H1 (cell line): ENCODE results near the gene RRP12. TPM values are rescaled to one million over a fixed set of nuclear protein-coding genes. Genes with fewer than 3 reads are reported as not detected.
A peak's percentile ranks its signal among the peaks of the same experiment; 100 is the strongest.

Experiments used
- CTCF ChIA-PET: fragments of 300-600 bp; sonication (Branson Sonifier 250); formaldehyde crosslinking; loops from one replicate; lab custom pipeline; 2021; ENCODE audit not compliant: partially characterized antibody; lab: Charles Lee
- POLR2A ChIA-PET: fragments of 300-600 bp; sonication (Branson Sonifier 250); formaldehyde crosslinking; loops from one replicate; lab custom pipeline; 2021; ENCODE audit warnings: inconsistent platforms; ENCODE audit not compliant: partially characterized antibody; lab: Charles Lee
- DNase-seq, 2 experiments: peaks; one replicate each; pipeline versions ENCODE4 v3.0.0 to v3.0.0-alpha.2; 2010 to 2022; ENCODE audit warnings: low spot score in 2 of 2, low read depth in 1 of 2, mixed read lengths in 1 of 2
- FAIRE-seq: peaks from 2 replicates; lab custom pipeline; 2011; peaks lifted over from hg19 to GRCh38; lab: Jason Lieb, UNC
- H2AFZ ChIP-seq: 2 replicates; pipeline ENCODE4 v1.8.1; 2012; ENCODE audit warnings: low read length, inconsistent platforms
- H2AK5ac ChIP-seq: 2 replicates; pipeline ENCODE4 v1.6.1; 2013; ENCODE audit warnings: low read depth, low read length
- H2BK120ac ChIP-seq: replicated peaks from 2 replicates; pipeline ENCODE3; 2013; ENCODE audit warnings: low read depth, low read length, inconsistent platforms
- H2BK12ac ChIP-seq: 2 replicates; pipeline ENCODE4 v1.6.1; 2013; ENCODE audit warnings: low read depth, low read length
- H2BK15ac ChIP-seq: 2 replicates; pipeline ENCODE4 v1.6.1; 2013; ENCODE audit warnings: low read length
- H2BK20ac ChIP-seq: 2 replicates; pipeline ENCODE4 v1.6.1; 2013; ENCODE audit warnings: low read length
- H2BK5ac ChIP-seq: 2 replicates; pipeline ENCODE4 v1.6.1; 2013; ENCODE audit warnings: low read depth, low read length
- H3K14ac ChIP-seq: 2 replicates; pipeline ENCODE4 v1.6.1; 2013; ENCODE audit warnings: inconsistent platforms; ENCODE audit not compliant: insufficient read length
- H3K18ac ChIP-seq: 2 replicates; pipeline ENCODE4 v1.6.1; 2013; ENCODE audit warnings: low read length; ENCODE audit errors: extremely low read depth
- H3K23ac ChIP-seq: 2 replicates; pipeline ENCODE4 v1.6.1; 2013; ENCODE audit warnings: inconsistent platforms; ENCODE audit not compliant: insufficient read length
- H3K23me2 ChIP-seq: 2 replicates; pipeline ENCODE4 v1.6.1; 2013; ENCODE audit warnings: low read depth, low read length
- H3K27ac ChIP-seq: 2 replicates; pipeline ENCODE4 v1.6.1; 2011; ENCODE audit warnings: low read depth, low read length, inconsistent platforms
- H3K27me3 ChIP-seq, 4 experiments: replicated peaks in 1 of 4; 1 replicate in 1 of 4; 2 replicates in 3 of 4; pipeline versions ENCODE4 v1.6.1 to v1.8.1; 2011 to 2013; ENCODE audit warnings: low read length in 3 of 4, mild to moderate bottlenecking in 3 of 4, inconsistent platforms in 2 of 4, mixed read lengths in 2 of 4, moderate library complexity in 1 of 4; ENCODE audit not compliant: control insufficient read depth in 3 of 4, insufficient read depth in 3 of 4; ENCODE audit errors: extremely low read depth in 1 of 4
- H3K36me3 ChIP-seq, 4 experiments: 2 replicates each; pipeline versions ENCODE4 v1.6.1 to v1.8.1; 2011 to 2013; ENCODE audit warnings: mild to moderate bottlenecking in 4 of 4, low read length in 3 of 4, moderate library complexity in 2 of 4, control low read depth in 1 of 4, inconsistent platforms in 1 of 4; ENCODE audit not compliant: insufficient read depth in 4 of 4, control insufficient read depth in 2 of 4
- H3K4ac ChIP-seq: replicated peaks from 2 replicates; pipeline ENCODE3; 2013; ENCODE audit warnings: low read length, low read depth, mixed read lengths, inconsistent platforms; ENCODE audit not compliant: insufficient read length
- H3K4me1 ChIP-seq, 4 experiments: replicated peaks in 1 of 4; 1 replicate in 1 of 4; 2 replicates in 3 of 4; pipeline versions ENCODE4 v1.6.1 to v1.8.1; 2011 to 2013; ENCODE audit warnings: low read length in 3 of 4, inconsistent platforms in 2 of 4, mixed read lengths in 1 of 4; ENCODE audit not compliant: insufficient read depth in 4 of 4, control insufficient read depth in 3 of 4
- H3K4me2 ChIP-seq, 2 experiments: 2 replicates each; pipeline versions ENCODE4 v1.6.1 to v1.8.1; 2011 to 2013; ENCODE audit warnings: low read depth in 2 of 2, low read length in 2 of 2, control low read depth in 1 of 2, inconsistent platforms in 1 of 2, mild to moderate bottlenecking in 1 of 2; ENCODE audit not compliant: insufficient read depth in 1 of 2
- H3K4me3 ChIP-seq, 4 experiments: fragments of 200-600, 300-600 bp in 1 of 4; sonication (generic), shearing (Covaris generic), sonication (Bioruptor Twin) in 1 of 4; 2 replicates each; pipeline versions ENCODE4 v1.5.1 to v1.8.1; 2011 to 2016; ENCODE audit warnings: low read length in 4 of 4, low read depth in 3 of 4, control low read depth in 2 of 4, inconsistent platforms in 2 of 4, mild to moderate bottlenecking in 2 of 4, mixed read lengths in 1 of 4, moderate library complexity in 1 of 4; ENCODE audit not compliant: insufficient read depth in 2 of 4; ENCODE audit errors: extremely low read depth in 1 of 4
- H3K56ac ChIP-seq: replicated peaks from 2 replicates; pipeline ENCODE3; 2013; ENCODE audit warnings: low read depth, mild to moderate bottlenecking, mixed read lengths, low read length, inconsistent platforms; ENCODE audit not compliant: insufficient read length
- H3K79me1 ChIP-seq: 2 replicates; pipeline ENCODE4 v1.6.1; 2013; ENCODE audit warnings: low read depth, low read length, control low read depth
- H3K79me2 ChIP-seq, 2 experiments: 2 replicates each; pipeline versions ENCODE4 v1.6.1 to v1.8.1; 2012 to 2013; ENCODE audit warnings: low read length in 2 of 2, mild to moderate bottlenecking in 2 of 2, inconsistent platforms in 1 of 2; ENCODE audit not compliant: insufficient read depth in 2 of 2, control insufficient read depth in 1 of 2
- H3K9ac ChIP-seq, 4 experiments: replicated peaks in 1 of 4; 1 replicate in 1 of 4; 2 replicates in 3 of 4; pipeline versions ENCODE4 v1.6.1 to v1.8.1; 2011 to 2013; ENCODE audit warnings: low read depth in 3 of 4, low read length in 3 of 4, control low read depth in 2 of 4, mild to moderate bottlenecking in 2 of 4, moderate library complexity in 2 of 4, inconsistent platforms in 1 of 4; ENCODE audit errors: extremely low read depth in 1 of 4
- H3K9me3 ChIP-seq, 2 experiments: 2 replicates each; pipeline versions ENCODE4 v1.6.1 to v1.8.1; 2012 to 2013; ENCODE audit warnings: mild to moderate bottlenecking in 2 of 2, moderate library complexity in 2 of 2, control low read depth in 1 of 2, inconsistent platforms in 1 of 2, low read depth in 1 of 2, low read length in 1 of 2, mixed read lengths in 1 of 2; ENCODE audit not compliant: insufficient read depth in 2 of 2
- H4K20me1 ChIP-seq, 2 experiments: replicated peaks in 1 of 2; 2 replicates each; pipeline versions ENCODE3 to v1.8.1; 2011 to 2013; ENCODE audit warnings: inconsistent platforms in 2 of 2, low read length in 2 of 2, mild to moderate bottlenecking in 1 of 2; ENCODE audit not compliant: insufficient read depth in 2 of 2, control insufficient read depth in 1 of 2
- H4K5ac ChIP-seq: 2 replicates; pipeline ENCODE4 v1.6.1; 2013; ENCODE audit warnings: low read length, low read depth, mixed read lengths, inconsistent platforms; ENCODE audit not compliant: insufficient read length
- H4K8ac ChIP-seq: 2 replicates; pipeline ENCODE4 v1.8.0; 2013; ENCODE audit warnings: mild to moderate bottlenecking, moderate library complexity, low read length, inconsistent platforms; ENCODE audit not compliant: insufficient read depth; ENCODE audit errors: extremely low read depth
- H4K91ac ChIP-seq: replicated peaks from 2 replicates; pipeline ENCODE3; 2013; ENCODE audit warnings: low read length, mixed read lengths, inconsistent platforms; ENCODE audit not compliant: insufficient read length
- BACH1 ChIP-seq: IDR thresholded peaks from 2 replicates; pipeline ENCODE4 v1.6.1; 2012; ENCODE audit warnings: low read length, improper control_type of control experiment
- BCL11A ChIP-seq, 2 experiments: IDR thresholded peaks; one replicate each; pipeline ENCODE4 v1.6.1; 2011; ENCODE audit warnings: low read depth in 2 of 2, low read length in 2 of 2, mild to moderate bottlenecking in 2 of 2
- BRCA1 ChIP-seq: IDR thresholded peaks from 2 replicates; pipeline ENCODE4 v1.6.1; 2012; ENCODE audit warnings: low read depth, low read length, improper control_type of control experiment
- GTF2F1 ChIP-seq: IDR thresholded peaks from 2 replicates; pipeline ENCODE4 v1.6.1; 2012; ENCODE audit warnings: low read depth, low read length, improper control_type of control experiment, borderline replicate concordance
- HDAC6 ChIP-seq: IDR thresholded peaks from one replicate; pipeline ENCODE4 v1.7.1; 2012; ENCODE audit warnings: low read depth, mild to moderate bottlenecking, inconsistent platforms, low read length, moderate library complexity
- KDM5A ChIP-seq: fragments of 200-600 bp; IDR thresholded peaks from 2 replicates; pipeline ENCODE4 v1.7.1; 2012; ENCODE audit warnings: mild to moderate bottlenecking, low read length, inconsistent platforms, mixed read lengths
- POLR2AphosphoS5 ChIP-seq: IDR thresholded peaks from 2 replicates; pipeline ENCODE4 v1.6.1; 2011; ENCODE audit warnings: low read depth, low read length
- RBBP5 ChIP-seq: IDR thresholded peaks from 2 replicates; pipeline ENCODE4 v1.7.1; 2012; ENCODE audit warnings: low read depth, mild to moderate bottlenecking, inconsistent platforms, low read length, moderate library complexity, borderline replicate concordance
- USF2 ChIP-seq: IDR thresholded peaks from 2 replicates; pipeline ENCODE4 v1.6.1; 2011; ENCODE audit warnings: low read length, improper control_type of control experiment
- WGBS, 2 experiments: shearing (Covaris generic) in 1 of 2; methylation state at CpG; one replicate each; pipeline versions ENCODE4 v1.1.6 to v1.1.7; 2013 to 2015; ENCODE audit warnings: low lambda C conversion rate in 2 of 2, mixed read lengths in 2 of 2, inconsistent platforms in 1 of 2, low coverage in 1 of 2, missing lambda C conversion rate in 1 of 2; ENCODE audit not compliant: insufficient replicate concordance in 2 of 2, insufficient coverage in 1 of 2, insufficient read length in 1 of 2; ENCODE audit errors: extremely low coverage in 1 of 2, missing lambda C conversion rate in 1 of 2; 5-methylcytosine and 5-hydroxymethylcytosine counted together
- polyA plus RNA-seq, 7 experiments: library from polyadenylated mRNA; depleted of rRNA in 3 of 7; stranded (reverse) in 5 of 7; unstranded in 2 of 7; fragments of >200 nt in 5 of 7; fragments of 200-250 nt in 2 of 7; gene quantifications; 1 replicate in 5 of 7; 2 replicates in 1 of 7; 4 replicates in 1 of 7; pipeline versions ENCODE4 v1.2.1 to v1.2.3, GENCODE V29; 2011 to 2013; ENCODE audit warnings: missing spikeins in 2 of 7, mixed read lengths in 2 of 7
- total RNA-seq: library from RNA; stranded (reverse); fragmentation: NEBNext Ultra II Directional; extraction: Animal tissue kit (Norgen Biotek cat#: 25700); gene quantifications from 2 replicates; pipeline ENCODE4 v1.2.1, GENCODE V29; 2021
- TF ChIP-seq, protein P1 (sequence below): IDR thresholded peaks from 2 replicates; pipeline ENCODE4 v1.6.1; 2012; ENCODE audit warnings: inconsistent platforms

RRP12 gene
- total and polyA plus RNA-seq, 2 of the 8 experiments (the other 6 are each of a cell fraction or from before 2014, with no cell fraction given), result 21.0 to 65.8 TPM

GRCh38 chr10:97408496-97408992 is 7.4 kb upstream of the RRP12 start:
- no peak overlapping the region; the same call in 1 of the 2 replicates for H2AFZ ChIP-seq
- POLR2A ChIA-PET, result interaction anchor here (0.6 to 3.2 kb wide), 3 partner anchors 9 to 25 kb away, joined by 3 to 13 read pairs (median 3); no protein-coding TSS in a partner anchor

More at GRCh38 chr10:97408496-97408992, 7.4 kb upstream of the RRP12 start:
- H3K4me3 ChIP-seq, result no peak overlapping the region
- no peak overlapping the region for H3K27ac ChIP-seq
- peak overlapping the region in 1 of 4 experiments; percentile 33; a peak in 2 of 7 replicates for H3K9ac ChIP-seq
- FAIRE-seq, result no peak
- no peaks in the 10 kb centered on the region for H3K79me2 ChIP-seq
- H3K56ac ChIP-seq, result no peak overlapping the region
- TF ChIP-seq BCL11A (IDR thresholded peaks at IDR 0.05; ENCODE audit: low read depth in 2 of 2, low read length in 2 of 2) (no peak), KDM5A (no peak), USF2 (no peak), POLR2AphosphoS5 (no peak), BACH1 (no peak), BRCA1 (no peak), RBBP5 (no peak), HDAC6 (no peak), GTF2F1 (no peak)
- TF ChIP-seq, protein P1, sequence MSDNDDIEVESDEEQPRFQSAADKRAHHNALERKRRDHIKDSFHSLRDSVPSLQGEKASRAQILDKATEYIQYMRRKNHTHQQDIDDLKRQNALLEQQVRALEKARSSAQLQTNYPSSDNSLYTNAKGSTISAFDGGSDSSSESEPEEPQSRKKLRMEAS, result no peak
- H4K20me1 ChIP-seq, result no peaks in the 10 kb centered on the region
- H2BK5ac ChIP-seq, result no peak overlapping the region
- no peak overlapping the region for H3K14ac ChIP-seq
- H3K4me2 ChIP-seq, result no peak overlapping the region
- H3K27me3 ChIP-seq, result no peaks in the 10 kb centered on the region
- no peak overlapping the region for H3K23ac ChIP-seq
- DNase-seq, result no peak
- CTCF ChIA-PET, result interaction anchor here (0.6 to 9.8 kb wide), 17 partner anchors 13 to 1410 kb away, joined by 3 to 128 read pairs (median 4); partner anchors contain the start of genes EXOSC1, PGAM1 and ZDHHC16
- H3K18ac ChIP-seq, result no peak overlapping the region
- H2AK5ac ChIP-seq, result no peak overlapping the region
- no peak overlapping the region for H4K8ac ChIP-seq
- no peaks in the 10 kb centered on the region for H3K36me3 ChIP-seq
- no peak overlapping the region for H2BK120ac ChIP-seq
- H4K5ac ChIP-seq, result no peak overlapping the region
- H3K23me2 ChIP-seq, result peaks cover 2% of the 10 kb centered on the region; the same call in 1 of the 2 replicates
- H4K91ac ChIP-seq, result no peak overlapping the region
- no peak overlapping the region for H2BK12ac ChIP-seq
- 0 out of 2 replicates have a peak overlapping the region, but pooled peaks have one; percentile 10 for H2BK15ac ChIP-seq
- H2BK20ac ChIP-seq, result no peak overlapping the region
- H3K79me1 ChIP-seq, result no peaks in the 10 kb centered on the region; the same call in 1 of the 2 replicates
- H3K4me1 ChIP-seq, result no peaks in the 10 kb centered on the region
- 90% methylated on average over 10 of the region's 10 CpGs; no CpG with 5 or more reads in 1 of the 2 experiments for WGBS, 2 experiments
- no peaks in the 10 kb centered on the region for H3K9me3 ChIP-seq
- no peak overlapping the region for H3K4ac ChIP-seq
